ENCODE results near the gene OR5H15. TPM values are rescaled to one million over a fixed set of nuclear protein-coding genes. Genes with fewer than 3 reads are reported as not detected.

The OR5H15 gene
- total and polyA plus RNA-seq, 10 of the 15 experiments (the other 5 are each of a cell fraction or from before 2014, with no cell fraction given), result not detected

DNA sequence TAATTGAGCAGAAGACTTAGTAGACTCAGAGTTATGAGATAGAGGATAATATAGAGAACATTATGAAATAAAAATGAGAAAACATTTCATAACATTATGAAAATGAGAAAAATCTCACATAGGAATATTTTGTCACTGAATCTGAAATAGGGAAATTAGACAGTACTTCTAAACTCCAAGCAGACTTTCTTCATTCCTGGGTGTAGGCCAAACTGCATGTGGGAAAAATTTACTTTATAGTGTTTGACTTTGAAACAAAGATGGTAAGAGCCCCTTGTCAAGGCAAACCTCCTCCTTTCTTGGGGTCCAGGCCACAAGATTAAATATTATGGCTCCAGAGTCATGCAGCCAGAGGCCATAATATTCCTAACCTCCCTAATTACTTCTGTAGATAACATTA lies 26.0 kb upstream of the OR5H15 start:
- TF ChIP-seq TCF3 (IDR thresholded peaks at IDR 0.05; ENCODE audit: borderline replicate concordance, insufficient read depth, low read depth, low read length) (no peak), CUX1 (IDR thresholded peaks at IDR 0.05; ENCODE audit: insufficient replicate concordance, low read depth, low read length) (no peak), STAT1 (conservative IDR thresholded peaks at IDR 0.05) (no peak), SP1 (IDR thresholded peaks at IDR 0.05; ENCODE audit: low read depth, low read length) (no peak), SMARCA5 (IDR thresholded peaks at IDR 0.05) (no peak), SMC3 (IDR thresholded peaks at IDR 0.05; ENCODE audit: borderline replicate concordance, low read length) (no peak), SPI1 (IDR thresholded peaks at IDR 0.05; ENCODE audit: borderline replicate concordance, insufficient read depth, low read depth, low read length) (no peak)
- DNase-seq (ENCODE audit: low read depth, low spot score), result no peak
- H3K79me2 ChIP-seq (ENCODE audit: control insufficient read depth, insufficient read depth, low read length), result no peaks in the 10 kb centered on the region
- CTCF ChIA-PET, result no interaction called here
- H3K4me2 ChIP-seq (ENCODE audit: control insufficient read depth, insufficient read depth), result no peak overlapping the region
- POLR2A ChIA-PET, result interaction anchor here (0.5 kb wide), 1 partner anchor 232 kb away, joined by 3 read pairs; no protein-coding TSS in a partner anchor
- RAD21 ChIA-PET (ENCODE audit: unreplicated experiment), result no interaction called here
- no peaks in the 10 kb centered on the region for H4K20me1 ChIP-seq (ENCODE audit: control insufficient read depth, insufficient read depth)
- H2AFZ ChIP-seq (ENCODE audit: control insufficient read depth, low read depth, low read length), result no peak overlapping the region
- ATAC-seq, result no peak
- no peak overlapping the region for H3K27ac ChIP-seq (ENCODE audit: control insufficient read depth, insufficient read depth)
- no peaks in the 10 kb centered on the region for H3K9me3 ChIP-seq (replicated peaks; ENCODE audit: control insufficient read depth, insufficient read depth, low read length)
- H3K4me3 ChIP-seq, result no peak overlapping the region
- BruUV-seq (replicated peaks), result no TSS peak
- SMC1A ChIA-PET (ENCODE audit: uncharacterized antibody, unreplicated experiment), result no interaction called here
- H3K9ac ChIP-seq (ENCODE audit: control insufficient read depth, insufficient read depth, low read length), result no peak overlapping the region
- no peak for FAIRE-seq
- intact Hi-C loops (cut with micrococcal nuclease; ENCODE audit: unreplicated experiment), result no loop called here
- no peaks in the 10 kb centered on the region; a peak in 1 of 4 replicates for H3K27me3 ChIP-seq (replicated peaks in 1 of 2; ENCODE audit: control insufficient read depth in 2 of 2, insufficient read depth in 2 of 2, low read length in 1 of 2)
- no peaks in the 10 kb centered on the region; the same call in 1 of the 2 replicates for H3K4me1 ChIP-seq (ENCODE audit: control insufficient read depth, insufficient read depth, low read length)
- H3K36me3 ChIP-seq (ENCODE audit: control insufficient read depth in 2 of 2, insufficient read depth in 2 of 2, low read length in 1 of 2), result no peaks in the 10 kb centered on the region
- in situ Hi-C loops (cut with MboI), result no loop called here
